Mesendoderm (in vitro differentiated cells): ENCODE data around the gene RGN.
"Not testable (repeated sequence)": the region's sequence is repeated elsewhere in the genome, so short reads cannot be mapped to it uniquely, and the experiment has no call there.

ENCODE experiments used
- DNase-seq: peaks from one replicate; pipeline ENCODE4 v3.0.0; 2013
- H2AK5ac ChIP-seq: 2 replicates; pipeline ENCODE4 v1.6.1; 2013; ENCODE audit warnings: low read length, inconsistent platforms
- H2BK120ac ChIP-seq: 2 replicates; pipeline ENCODE4 v1.6.1; 2013; ENCODE audit warnings: low read depth, mild to moderate bottlenecking, low read length, moderate library complexity, mixed read lengths
- H2BK15ac ChIP-seq: replicated peaks from 2 replicates; pipeline ENCODE4 v1.6.1; 2013; ENCODE audit warnings: low read depth, mild to moderate bottlenecking, moderate library complexity
- H2BK5ac ChIP-seq: 2 replicates; pipeline ENCODE4 v1.6.1; 2013; ENCODE audit warnings: low read length, inconsistent platforms
- H3K18ac ChIP-seq: 2 replicates; pipeline ENCODE4 v1.6.1; 2013; ENCODE audit warnings: mild to moderate bottlenecking, low read length, mixed read lengths
- H3K23ac ChIP-seq: one replicate; pipeline ENCODE4 v1.6.1; 2013; ENCODE audit warnings: low read length
- H3K27ac ChIP-seq: 2 replicates; pipeline ENCODE4 v1.5.1; 2013; ENCODE audit warnings: low read depth, mild to moderate bottlenecking, inconsistent platforms, low read length, moderate library complexity
- H3K27me3 ChIP-seq: 2 replicates; pipeline ENCODE4 v1.6.1; 2013; ENCODE audit warnings: low read length, control low read depth, mild to moderate bottlenecking, inconsistent platforms; ENCODE audit not compliant: insufficient read depth, poor library complexity
- H3K36me3 ChIP-seq: 2 replicates; pipeline ENCODE4 v1.6.1; 2013; ENCODE audit warnings: low read length, inconsistent platforms; ENCODE audit not compliant: control insufficient read depth, insufficient read depth
- H3K4ac ChIP-seq: one replicate; pipeline ENCODE4 v1.6.1; 2013; ENCODE audit warnings: low read depth, mild to moderate bottlenecking, low read length, moderate library complexity
- H3K4me1 ChIP-seq: 2 replicates; pipeline ENCODE4 v1.6.1; 2013; ENCODE audit warnings: low read depth, low read length, inconsistent platforms; ENCODE audit not compliant: control insufficient read depth
- H3K4me2 ChIP-seq: 2 replicates; pipeline ENCODE4 v1.6.1; 2013; ENCODE audit warnings: low read length
- H3K4me3 ChIP-seq: 2 replicates; pipeline ENCODE4 v1.5.1; 2013; ENCODE audit warnings: mild to moderate bottlenecking, low read length
- H3K56ac ChIP-seq: one replicate; pipeline ENCODE4 v1.6.1; 2013; ENCODE audit warnings: low read length
- H3K79me1 ChIP-seq: 2 replicates; pipeline ENCODE4 v1.6.1; 2013; ENCODE audit warnings: low read length, inconsistent platforms
- H3K79me2 ChIP-seq: 2 replicates; pipeline ENCODE4 v1.6.1; 2013; ENCODE audit warnings: mild to moderate bottlenecking, low read length; ENCODE audit not compliant: control insufficient read depth, insufficient read depth
- H3K9ac ChIP-seq: 2 replicates; pipeline ENCODE4 v1.6.1; 2013; ENCODE audit warnings: low read length, inconsistent platforms
- H4K5ac ChIP-seq: one replicate; pipeline ENCODE4 v1.6.1; 2013; ENCODE audit warnings: low read length
- H4K8ac ChIP-seq: one replicate; pipeline ENCODE4 v1.6.1; 2013; ENCODE audit warnings: low read depth, mild to moderate bottlenecking, control low read depth, low read length, moderate library complexity
- WGBS: extraction: QIAGEN DNeasy Blood & Tissue Kit; methylation state at CpG from one replicate; pipeline ENCODE4 v1.1.7; 2013; ENCODE audit warnings: low lambda C conversion rate, missing lambda C conversion rate; ENCODE audit not compliant: insufficient coverage; ENCODE audit errors: extremely low coverage; 5-methylcytosine and 5-hydroxymethylcytosine counted together

RGN gene

GRCh38 chrX:47129157-47129898 is 51.1 kb downstream of the RGN start:
- Histone ChIP-seq H3K4me1 (no peaks in the 10 kb centered on the region), H2BK15ac (no peak overlapping the region), H3K56ac (peak overlapping the region; percentile 73), H4K8ac (no peak overlapping the region), H2BK5ac (no peak overlapping the region), H3K27me3 (no peaks in the 10 kb centered on the region), H3K18ac (no peak overlapping the region), H3K27ac (no peak overlapping the region), H4K5ac (no peak overlapping the region), H3K4me3 (peak overlapping the region; percentile 60), H3K4me2 (peak overlapping the region; percentile 67), H3K36me3 (no peaks in the 10 kb centered on the region), H3K79me1 (no peaks in the 10 kb centered on the region), H2BK120ac (no peak overlapping the region), H3K23ac (no peak overlapping the region), H3K9ac (peak overlapping the region; percentile 63), H3K79me2 (no peaks in the 10 kb centered on the region), H3K4ac (no peak overlapping the region), H2AK5ac (no peak overlapping the region)
- no CpG with 5 or more reads among the region's 31 CpGs for WGBS
- peak; percentile 98 for DNase-seq

- no peak overlapping the region for H4K8ac ChIP-seq
- H3K4me1 ChIP-seq = no peaks in the 10 kb centered on the region
- peak overlapping the region; percentile 42 for H3K56ac ChIP-seq
- no peaks in the 10 kb centered on the region for H3K27me3 ChIP-seq
- WGBS = no CpG with 5 or more reads among the region's 11 CpGs
- H3K36me3 ChIP-seq = no peaks in the 10 kb centered on the region
- H3K18ac ChIP-seq = no peak overlapping the region
- DNase-seq = peak; percentile 10
- H2AK5ac ChIP-seq = no peak overlapping the region
- H3K23ac ChIP-seq = no peak overlapping the region
- H3K4me2 ChIP-seq = no peak overlapping the region
- no peak overlapping the region for H3K4ac ChIP-seq
- no peak overlapping the region for H3K4me3 ChIP-seq
- no peak overlapping the region for H2BK15ac ChIP-seq
- H3K79me1 ChIP-seq = no peaks in the 10 kb centered on the region
- H3K9ac ChIP-seq = no peak overlapping the region
- no peak overlapping the region for H3K27ac ChIP-seq
- H2BK120ac ChIP-seq = no peak overlapping the region
- no peak overlapping the region for H2BK5ac ChIP-seq
- no peaks in the 10 kb centered on the region for H3K79me2 ChIP-seq
- H4K5ac ChIP-seq = no peak overlapping the region
Measured at GRCh38 chrX:47129899-47130358, 51.7 kb downstream of the RGN start.

DNA sequence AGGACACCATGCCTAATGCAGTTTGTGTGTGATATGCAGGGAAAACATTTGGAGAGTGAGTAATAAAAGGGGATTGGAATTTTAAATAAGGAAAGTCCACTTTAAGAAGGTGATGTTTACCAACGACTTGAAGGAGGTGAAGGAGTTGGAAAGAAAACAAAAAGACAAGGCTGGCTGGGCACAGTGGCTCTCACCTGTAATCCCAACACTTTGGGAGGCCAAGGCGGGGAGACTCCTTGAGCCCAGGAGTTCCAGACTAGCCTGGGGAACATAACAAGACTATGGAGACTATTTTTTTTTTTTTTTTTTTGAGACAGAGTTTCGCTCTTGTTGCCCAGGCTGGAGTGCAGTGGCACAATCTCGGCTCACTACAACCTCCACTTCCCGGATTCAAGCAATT is 55.2 kb downstream of the RGN start:
- H2AK5ac ChIP-seq = no peak overlapping the region
- H2BK15ac ChIP-seq = no peak overlapping the region
- H3K18ac ChIP-seq = no peak overlapping the region
- H4K5ac ChIP-seq = no peak overlapping the region
- H3K4me3 ChIP-seq = no peak overlapping the region
- WGBS = no CpG with 5 or more reads among the region's 5 CpGs
- no peaks in the 10 kb centered on the region for H3K36me3 ChIP-seq
- no peaks in the 10 kb centered on the region for H3K4me1 ChIP-seq
- H3K79me1 ChIP-seq = no peaks in the 10 kb centered on the region
- no peak overlapping the region for H2BK120ac ChIP-seq
- no peak overlapping the region for H3K27ac ChIP-seq
- no peaks in the 10 kb centered on the region for H3K27me3 ChIP-seq
- no peak overlapping the region for H3K23ac ChIP-seq
- DNase-seq = no peak
- H2BK5ac ChIP-seq = no peak overlapping the region
- no peak overlapping the region for H3K4ac ChIP-seq
- H3K56ac ChIP-seq = no peak overlapping the region
- H3K4me2 ChIP-seq = no peak overlapping the region
- no peaks in the 10 kb centered on the region for H3K79me2 ChIP-seq
- H3K9ac ChIP-seq = no peak overlapping the region
- H4K8ac ChIP-seq = no peak overlapping the region

- H3K9ac ChIP-seq, H3K79me2 ChIP-seq, H3K79me1 ChIP-seq, H3K4ac ChIP-seq, H3K36me3 ChIP-seq, H4K5ac ChIP-seq, H4K8ac ChIP-seq, H2BK120ac ChIP-seq, H2BK15ac ChIP-seq, DNase-seq, H3K4me1 ChIP-seq, H3K4me2 ChIP-seq, H3K4me3 ChIP-seq, H3K56ac ChIP-seq, H3K18ac ChIP-seq, H2BK5ac ChIP-seq, H3K27me3 ChIP-seq, H2AK5ac ChIP-seq, H3K27ac ChIP-seq, H3K23ac ChIP-seq: not testable (repeated sequence)
- WGBS = no CpG with 5 or more reads among the region's 5 CpGs
Measured at GRCh38 chrX:47135650-47136049, 57.4 kb downstream of the RGN start.

GRCh38 chrX:47138171-47138570 is 59.9 kb downstream of the RGN start:
- no peak overlapping the region for H3K4me3 ChIP-seq
- no peak overlapping the region for H3K23ac ChIP-seq
- H2BK5ac ChIP-seq = no peak overlapping the region
- no peak overlapping the region for H2AK5ac ChIP-seq
- no peak overlapping the region for H3K27ac ChIP-seq
- H3K56ac ChIP-seq = no peak overlapping the region
- H3K9ac ChIP-seq = no peak overlapping the region
- H3K4me2 ChIP-seq = no peak overlapping the region
- no peak overlapping the region for H3K4ac ChIP-seq
- H3K27me3 ChIP-seq = no peaks in the 10 kb centered on the region
- no peak overlapping the region for H3K18ac ChIP-seq
- no peak overlapping the region for H4K8ac ChIP-seq
- H4K5ac ChIP-seq = no peak overlapping the region
- no peaks in the 10 kb centered on the region for H3K79me1 ChIP-seq
- no peaks in the 10 kb centered on the region for H3K4me1 ChIP-seq
- no peak overlapping the region for H2BK120ac ChIP-seq
- no peak for DNase-seq
- WGBS = no CpG with 5 or more reads among the region's 6 CpGs
- no peak overlapping the region for H2BK15ac ChIP-seq
- H3K36me3 ChIP-seq = no peaks in the 10 kb centered on the region
- H3K79me2 ChIP-seq = peaks cover under 1% of the 10 kb centered on the region
